ENCODE measurements around the gene LRRC7.

DNA sequence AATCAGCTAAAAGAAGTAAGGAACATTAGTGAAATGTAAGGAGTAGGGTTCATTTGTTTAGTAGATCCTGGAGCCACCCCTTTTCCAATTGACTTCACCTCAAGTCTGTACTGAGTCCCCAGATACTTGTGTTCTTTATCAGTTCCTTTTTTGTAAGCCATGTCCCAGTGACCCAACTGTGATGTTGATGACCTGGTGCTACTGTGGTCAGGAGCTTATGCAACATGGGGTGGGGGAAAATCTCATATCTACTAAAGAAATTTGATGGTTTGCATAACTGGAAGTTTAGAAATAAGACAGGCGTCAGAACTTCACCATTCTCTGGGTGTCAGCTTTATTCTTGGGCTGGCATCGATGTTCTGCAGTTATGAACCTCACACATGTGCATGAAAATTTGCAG, 120.5 kb downstream of the LRRC7 start:
- no peak for TF ChIP-seq EZH2 (IDR thresholded peaks at IDR 0.05; ENCODE audit: borderline replicate concordance, low read depth, low read length, poor library complexity, severe bottlenecking)
- TF ChIP-seq, protein P1, sequence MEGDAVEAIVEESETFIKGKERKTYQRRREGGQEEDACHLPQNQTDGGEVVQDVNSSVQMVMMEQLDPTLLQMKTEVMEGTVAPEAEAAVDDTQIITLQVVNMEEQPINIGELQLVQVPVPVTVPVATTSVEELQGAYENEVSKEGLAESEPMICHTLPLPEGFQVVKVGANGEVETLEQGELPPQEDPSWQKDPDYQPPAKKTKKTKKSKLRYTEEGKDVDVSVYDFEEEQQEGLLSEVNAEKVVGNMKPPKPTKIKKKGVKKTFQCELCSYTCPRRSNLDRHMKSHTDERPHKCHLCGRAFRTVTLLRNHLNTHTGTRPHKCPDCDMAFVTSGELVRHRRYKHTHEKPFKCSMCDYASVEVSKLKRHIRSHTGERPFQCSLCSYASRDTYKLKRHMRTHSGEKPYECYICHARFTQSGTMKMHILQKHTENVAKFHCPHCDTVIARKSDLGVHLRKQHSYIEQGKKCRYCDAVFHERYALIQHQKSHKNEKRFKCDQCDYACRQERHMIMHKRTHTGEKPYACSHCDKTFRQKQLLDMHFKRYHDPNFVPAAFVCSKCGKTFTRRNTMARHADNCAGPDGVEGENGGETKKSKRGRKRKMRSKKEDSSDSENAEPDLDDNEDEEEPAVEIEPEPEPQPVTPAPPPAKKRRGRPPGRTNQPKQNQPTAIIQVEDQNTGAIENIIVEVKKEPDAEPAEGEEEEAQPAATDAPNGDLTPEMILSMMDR (conservative IDR thresholded peaks at IDR 0.05; ENCODE audit: low read depth, low read length): no peak
